Activated CD4-positive, CD25-positive, alpha-beta regulatory T cell treated with anti-CD3 and anti-CD28 coated beads, Interleukin-2, amount 50 U/mL, for 24 hours (primary cell): ENCODE data around the gene PRCP.

ENCODE experiments used
- ATAC-seq, 2 donors: fragments of 150-1000 bp; cut with Tn5 transposase; one replicate each; pipeline ENCODE4 v1.10.0; 2021; ENCODE audit warnings: mild to moderate bottlenecking in 1 of 2, moderate library complexity in 1 of 2

PRCP gene

GRCh38 chr11:82823647-82824619 is 76.3 kb downstream of the PRCP start:
- ATAC-seq = no peak

GRCh38 chr11:82818409-82819043 is 81.7 kb downstream of the PRCP start:
- no peak for ATAC-seq

DNA sequence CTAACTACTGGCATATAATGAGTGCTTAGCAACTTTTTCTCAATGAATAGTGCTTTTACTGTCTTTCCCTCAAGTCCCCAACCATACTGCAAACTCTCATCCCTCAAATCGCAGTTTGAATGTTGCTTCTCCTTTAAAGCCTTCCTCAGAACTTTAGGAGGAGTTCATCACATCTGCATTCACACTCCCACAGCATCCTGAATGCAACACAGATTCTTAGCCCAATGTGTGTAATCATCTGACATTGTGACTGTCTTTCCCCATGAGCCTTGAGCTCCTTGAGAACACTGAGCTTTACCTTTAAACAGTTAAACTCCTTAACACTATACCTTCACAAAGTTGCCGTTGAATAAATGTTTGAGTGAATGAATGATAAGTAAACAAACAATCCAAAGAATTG is 84.8 kb downstream of the PRCP start:
- ATAC-seq = no peak

GRCh38 chr11:82814379-82814778 is 85.9 kb downstream of the PRCP start:
- ATAC-seq = no peak

DNA sequence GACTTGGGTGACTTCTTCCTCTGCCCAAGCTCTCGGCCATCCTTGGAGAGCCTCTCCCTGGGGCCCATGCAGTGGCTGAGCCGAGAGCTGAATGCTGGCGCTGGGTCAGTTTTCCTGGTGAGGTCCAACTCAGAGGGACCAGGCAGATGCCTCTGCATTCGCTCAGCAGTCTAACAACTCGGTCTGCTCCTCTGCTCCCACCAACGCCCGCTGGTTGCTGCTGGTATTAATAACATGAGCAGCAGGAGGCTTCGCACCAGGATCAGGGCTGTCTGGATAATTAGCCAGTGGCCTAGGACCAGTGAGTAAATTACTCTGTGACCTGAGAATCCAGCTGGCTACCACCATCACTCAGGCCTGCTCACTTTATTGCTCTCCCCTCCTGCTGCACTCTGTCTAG is 88.9 kb downstream of the PRCP start:
- ATAC-seq = no peak

- no peak for ATAC-seq
Measured at GRCh38 chr11:82810738-82811137, 89.5 kb downstream of the PRCP start.

- ATAC-seq = no peak
Measured at GRCh38 chr11:82810326-82810725, 89.9 kb downstream of the PRCP start.

GRCh38 chr11:82807646-82808045 is 92.6 kb downstream of the PRCP start:
- ATAC-seq = no peak

GRCh38 chr11:82802710-82803109 is 97.5 kb downstream of the PRCP start:
- ATAC-seq = no peak

- ATAC-seq = no peak
Measured at GRCh38 chr11:82796998-82797961, 103.0 kb downstream of the PRCP start.

GRCh38 chr11:82794490-82794889 is 105.7 kb downstream of the PRCP start:
- ATAC-seq = no peak

DNA sequence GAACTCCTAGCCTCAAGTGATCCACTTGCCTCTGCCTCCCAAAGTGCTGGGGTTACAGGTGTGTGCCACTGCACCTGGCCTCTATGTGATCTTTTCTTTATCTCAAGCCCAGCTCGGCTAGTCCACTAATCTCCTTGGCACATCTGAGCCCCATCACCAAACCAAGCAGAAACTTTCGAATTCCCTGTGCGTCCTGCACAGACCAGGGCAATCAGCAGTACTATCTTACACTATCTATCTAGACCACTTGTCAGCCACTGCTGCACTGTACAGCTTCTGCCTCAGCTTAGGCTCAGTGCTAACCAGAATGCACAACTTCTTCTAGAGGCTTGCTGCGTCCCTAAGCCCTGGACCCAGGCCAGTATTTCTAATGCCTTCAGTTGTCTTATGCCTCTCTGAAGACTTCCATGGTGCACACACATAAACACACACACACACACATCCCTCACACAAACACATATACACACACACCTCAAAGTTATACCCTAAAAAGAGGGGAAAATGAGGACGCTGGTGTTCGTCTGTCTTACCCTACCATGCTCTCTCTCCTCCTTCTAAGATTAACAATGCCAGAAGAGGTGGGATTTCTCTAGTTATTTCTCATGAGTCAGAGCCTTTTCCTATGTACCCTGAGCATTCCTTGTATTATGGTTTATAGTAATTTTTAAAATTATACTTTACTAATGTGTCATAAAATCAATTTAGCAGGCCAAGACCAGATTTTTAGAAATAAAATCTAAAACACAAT is 107.2 kb downstream of the PRCP start:
- ATAC-seq = no peak

DNA sequence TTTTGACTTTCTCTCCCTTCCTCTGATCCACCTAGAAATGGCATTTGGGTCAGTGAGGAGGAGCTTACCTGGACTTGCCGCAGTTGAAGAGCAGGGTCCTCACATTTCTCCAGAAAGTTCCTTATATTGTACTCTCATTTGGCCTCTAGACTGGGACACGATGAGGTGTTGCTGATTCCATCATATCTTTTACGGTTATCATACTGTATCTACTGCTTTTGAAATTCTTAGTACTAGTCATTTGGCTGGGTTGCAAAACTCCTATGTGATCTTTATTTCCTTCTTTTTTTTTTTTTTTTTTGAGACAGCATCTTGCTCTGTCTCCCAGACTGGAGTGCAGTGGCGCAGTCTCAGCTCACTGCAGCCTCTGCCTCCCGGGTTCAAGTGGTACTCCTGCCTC is 107.9 kb downstream of the PRCP start:
- ATAC-seq = no peak

DNA sequence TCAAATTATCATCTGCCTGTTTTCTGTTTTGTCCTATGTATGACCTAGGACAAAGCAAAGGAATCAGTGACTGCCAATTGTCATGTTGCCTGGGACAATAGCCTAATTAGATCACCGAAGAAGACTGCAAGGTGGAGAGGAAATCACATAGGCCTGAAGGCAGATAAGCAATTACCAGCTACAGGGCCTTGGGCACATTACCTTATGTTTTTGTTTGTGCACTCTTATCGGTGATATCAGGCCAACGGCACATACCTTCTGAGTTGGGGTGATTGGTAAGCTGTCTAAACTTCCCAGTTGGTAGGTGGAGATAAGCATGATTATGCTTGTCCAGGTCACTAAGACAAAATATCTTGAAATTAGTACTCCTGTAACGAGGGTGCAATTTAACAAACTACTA is 108.5 kb downstream of the PRCP start:
- no peak for ATAC-seq

DNA sequence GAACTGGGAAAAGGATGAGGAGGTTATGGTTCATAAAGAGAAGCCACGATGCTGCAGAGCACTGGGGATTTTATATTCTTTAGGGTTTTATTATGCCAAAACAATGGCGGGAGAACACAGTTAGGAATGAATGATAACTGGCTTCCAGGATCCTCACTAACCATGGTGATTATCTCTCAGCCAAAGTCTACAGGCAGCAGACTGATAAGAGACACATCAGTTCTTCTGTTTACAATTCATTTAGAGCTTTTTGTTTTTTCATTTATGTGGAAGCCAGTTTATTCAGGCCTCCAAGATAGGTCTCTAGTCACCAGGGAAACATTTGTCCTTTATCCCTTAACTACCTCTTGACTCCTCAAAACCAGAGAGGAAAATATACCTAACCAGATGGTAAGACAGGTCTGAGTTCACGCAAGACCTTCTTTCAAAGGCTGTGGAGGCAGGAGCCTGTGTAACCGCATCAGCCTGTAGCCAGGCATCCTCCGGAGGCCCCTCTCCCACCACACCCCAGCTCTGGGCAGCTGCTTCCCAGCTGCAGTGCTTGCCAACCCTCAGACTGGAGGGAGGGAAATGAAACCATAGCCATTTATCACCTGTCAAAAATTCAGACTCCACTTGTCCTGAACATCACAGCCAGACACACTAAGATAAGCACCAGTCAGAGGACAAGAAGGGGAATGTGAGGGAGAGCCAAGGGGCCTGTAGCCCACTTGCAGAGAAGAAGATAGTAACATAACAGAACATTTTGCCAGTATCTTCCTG is 109.3 kb downstream of the PRCP start:
- no peak for ATAC-seq

DNA sequence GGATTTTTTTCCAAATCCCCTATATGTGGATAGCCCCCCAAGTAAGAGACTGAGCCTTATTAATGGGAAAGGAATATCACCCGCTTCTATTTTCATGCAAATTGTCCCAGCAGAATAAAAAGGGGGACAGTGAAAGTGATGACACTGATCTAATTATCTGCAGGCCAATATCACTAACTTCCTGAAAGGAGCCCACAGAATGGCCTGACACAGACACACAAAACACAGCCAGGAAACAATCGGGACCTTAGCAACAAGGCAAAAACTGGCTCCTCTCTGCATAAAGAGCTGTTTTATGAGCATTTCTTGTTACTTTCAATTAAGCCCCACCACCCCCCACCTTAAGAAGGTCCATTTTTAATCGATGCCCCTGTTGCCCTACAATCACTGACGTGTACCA is 112.2 kb downstream of the PRCP start:
- no peak for ATAC-seq

- no peak for ATAC-seq
Measured at GRCh38 chr11:82786836-82787235, 113.4 kb downstream of the PRCP start.

DNA sequence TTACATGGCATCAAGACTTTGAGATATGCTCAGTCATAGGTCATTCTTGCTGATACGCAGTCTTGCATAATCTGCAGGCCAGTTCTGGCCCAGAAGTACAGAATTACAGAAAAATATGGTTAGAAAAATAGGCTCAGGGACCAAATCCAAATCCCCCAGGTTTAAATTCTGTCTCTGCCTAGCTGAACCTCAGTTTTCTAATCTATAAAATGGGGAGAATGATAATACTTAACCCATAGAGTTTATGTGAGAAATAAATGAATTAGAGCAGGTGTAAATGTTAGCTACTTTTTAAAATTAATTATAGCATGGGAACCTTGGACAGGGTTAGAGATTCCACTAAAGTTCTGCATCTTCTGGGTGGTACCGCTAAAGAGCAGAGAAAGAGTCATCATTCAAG is 114.2 kb downstream of the PRCP start:
- no peak for ATAC-seq

DNA sequence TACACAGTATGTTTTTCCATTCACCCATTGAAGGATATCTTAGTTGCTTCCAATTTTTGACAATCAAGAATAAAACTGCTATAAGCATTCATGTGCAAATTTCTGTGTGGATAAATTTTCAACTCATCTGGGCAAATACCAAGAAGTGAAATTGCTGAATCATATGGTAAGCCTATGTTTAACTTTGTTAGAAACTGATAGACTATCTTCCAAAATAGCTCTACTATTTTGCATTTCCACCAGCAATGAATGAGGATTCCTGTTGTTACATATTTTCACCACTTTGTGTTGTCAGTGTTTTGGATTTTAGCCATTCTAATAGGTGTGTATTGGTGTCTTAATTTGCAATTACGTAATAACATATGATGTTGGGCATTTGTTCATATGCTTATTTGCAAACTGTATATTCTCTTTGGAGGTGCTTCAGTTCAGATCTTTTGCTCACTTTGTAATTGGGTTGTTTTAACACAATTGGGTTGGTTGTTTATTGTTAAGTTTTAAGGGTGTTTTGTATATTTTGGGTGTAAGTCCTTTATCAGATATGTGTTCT is 117.3 kb downstream of the PRCP start:
- ATAC-seq = no peak

- no peak for ATAC-seq
Measured at GRCh38 chr11:82778776-82779175, 121.5 kb downstream of the PRCP start.

- no peak for ATAC-seq
Measured at GRCh38 chr11:82776377-82776776, 123.9 kb downstream of the PRCP start.
